GM12801 (cell line): ENCODE results near the gene ZNF71.

Experiments used
- CTCF ChIP-seq: IDR thresholded peaks from one replicate; pipeline ENCODE4 v1.5.1; 2011; ENCODE audit warnings: control low read depth; ENCODE audit not compliant: insufficient read length; ENCODE audit errors: extremely low read depth

ZNF71 gene

GRCh38 chr19:56668676-56669075 lies 73.6 kb downstream of the ZNF71 start:
- TF ChIP-seq CTCF = no peak

- no peak for TF ChIP-seq CTCF
These were observed 75.4 kb downstream of the ZNF71 start for GRCh38 chr19:56670401-56670960.

- no peak for TF ChIP-seq CTCF
These were observed 76.0 kb downstream of the ZNF71 start for GRCh38 chr19:56670961-56671612.

GRCh38 chr19:56671613-56671994 lies 76.5 kb downstream of the ZNF71 start, which contains the start of gene ZNF835:
Gene ZNF835, minus strand, starts transcription at chr19:56671757. Its CDS starts 6,559 bp downstream, at chr19:56665198.
- TF ChIP-seq CTCF = no peak
